Cerebellar nuclear complex (tissue), 1 donor: Measurements from ENCODE around the gene ADAMTS12.
"Not testable (repeated sequence)": the region's sequence is repeated elsewhere in the genome, so short reads cannot be mapped to it uniquely, and the experiment has no call there.

Source experiments
- DNase-seq, 2 experiments: peaks; one replicate each; lab custom pipeline; 2025; lab: John Stamatoyannopoulos, UW

The ADAMTS12 gene

GRCh38 chr5:33530183-33531036 is 361.4 kb downstream of the ADAMTS12 start:
- DNase-seq = no peak

- no peak for DNase-seq
Measured at GRCh38 chr5:33527696-33528095, 364.1 kb downstream of the ADAMTS12 start.

GRCh38 chr5:33526755-33527154 is 365.0 kb downstream of the ADAMTS12 start:
- no peak for DNase-seq

- DNase-seq = no peak
Measured at GRCh38 chr5:33524476-33524875, 367.3 kb downstream of the ADAMTS12 start.

GRCh38 chr5:33523208-33523771 is 368.5 kb downstream of the ADAMTS12 start:
- DNase-seq = no peak

- DNase-seq = no peak
Measured at GRCh38 chr5:33516421-33516820, 375.4 kb downstream of the ADAMTS12 start.

GRCh38 chr5:33515366-33515765 is 376.4 kb downstream of the ADAMTS12 start:
- DNase-seq = not testable (repeated sequence)

GRCh38 chr5:33513462-33514185 is 378.2 kb downstream of the ADAMTS12 start:
- DNase-seq = no peak

- DNase-seq = no peak
Measured at GRCh38 chr5:33509036-33509435, 382.8 kb downstream of the ADAMTS12 start.

- DNase-seq = no peak
Measured at GRCh38 chr5:33507426-33507825, 384.4 kb downstream of the ADAMTS12 start.

- no peak for DNase-seq
Measured at GRCh38 chr5:33504570-33504969, 387.2 kb downstream of the ADAMTS12 start.

GRCh38 chr5:33501899-33502298 is 389.9 kb downstream of the ADAMTS12 start:
- DNase-seq = no peak

- DNase-seq = no peak
Measured at GRCh38 chr5:33501260-33501659, 390.5 kb downstream of the ADAMTS12 start.

- DNase-seq = no peak
Measured at GRCh38 chr5:33494466-33494865, 397.3 kb downstream of the ADAMTS12 start.

- no peak for DNase-seq
Measured at GRCh38 chr5:33491941-33492340, 399.8 kb downstream of the ADAMTS12 start.

GRCh38 chr5:33490071-33490665 is 401.6 kb downstream of the ADAMTS12 start:
- DNase-seq = no peak

GRCh38 chr5:33489481-33490067 is 402.2 kb downstream of the ADAMTS12 start:
- no peak for DNase-seq

- DNase-seq = no peak
Measured at GRCh38 chr5:33488558-33489355, 403.0 kb downstream of the ADAMTS12 start.

- DNase-seq = no peak
Measured at GRCh38 chr5:33487236-33487635, 404.6 kb downstream of the ADAMTS12 start.

- no peak for DNase-seq
Measured at GRCh38 chr5:33482335-33482734, 409.5 kb downstream of the ADAMTS12 start.

- no peak for DNase-seq
Measured at GRCh38 chr5:33480876-33481275, 410.9 kb downstream of the ADAMTS12 start.
